Measurements from ENCODE around the gene TRAF5. TPM values are rescaled to one million over a fixed set of nuclear protein-coding genes. Genes with fewer than 3 reads are reported as not detected.

TRAF5 gene
- total RNA-seq, 4 donors from 2014 or later, result 20.5 to 44.2 (median 27.9) TPM

- 67 to 69% methylated on average over 2 of the region's 2 CpGs for WGBS, 2 donors (ENCODE audit: low coverage in 1 of 2)
- H3K4me3 ChIP-seq, result no peak overlapping the region
- H3K27ac ChIP-seq, result no peak overlapping the region
- TF ChIP-seq EP300 (IDR thresholded peaks at IDR 0.05), result no peak
- no peak for TF ChIP-seq POLR2A (IDR thresholded peaks at IDR 0.05)
- TF ChIP-seq CTCF (IDR thresholded peaks at IDR 0.05), result no peak
- TF ChIP-seq POLR2AphosphoS5 (IDR thresholded peaks at IDR 0.05), result no peak
- no peaks in the 10 kb centered on the region for H3K36me3 ChIP-seq
- no peaks in the 10 kb centered on the region for H3K9me3 ChIP-seq
- no peaks in the 10 kb centered on the region for H3K27me3 ChIP-seq
- no peak for ATAC-seq
- H3K4me1 ChIP-seq, result peaks cover 0 to 7% (median 0%) of the 10 kb centered on the region in 3 donors
These were observed 94.3 kb downstream of the TRAF5 start for GRCh38 chr1:211420845-211421454.

DNA sequence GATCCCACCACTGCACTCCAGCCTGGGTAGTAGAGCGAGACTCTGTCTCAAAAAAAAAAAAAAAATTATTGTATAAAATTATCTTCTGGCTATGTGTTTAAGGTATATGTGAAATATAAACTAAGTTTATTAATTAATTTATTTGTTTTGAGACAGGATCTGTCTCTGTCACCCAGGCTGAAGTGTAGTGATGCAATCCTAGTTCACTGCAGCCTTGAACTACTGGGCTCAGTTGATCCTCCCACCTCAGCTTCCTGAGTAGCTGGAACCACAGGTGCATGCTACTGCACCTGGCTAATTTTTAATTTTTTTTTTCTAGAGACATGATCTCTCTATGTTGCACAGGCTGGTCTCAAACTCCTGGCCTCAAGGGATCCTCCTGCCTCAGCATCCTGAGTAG lies 97.4 kb downstream of the TRAF5 start:
- Histone ChIP-seq H3K27me3 (no peaks in the 10 kb centered on the region), H3K9me3 (no peaks in the 10 kb centered on the region), H3K27ac (no peak overlapping the region), H3K4me3 (no peak overlapping the region), H3K4me1 (no peaks in the 10 kb centered on the region), H3K36me3 (no peaks in the 10 kb centered on the region)
- TF ChIP-seq POLR2AphosphoS5 (IDR thresholded peaks at IDR 0.05), result no peak
- TF ChIP-seq POLR2A (IDR thresholded peaks at IDR 0.05), result no peak
- no peak for TF ChIP-seq EP300 (IDR thresholded peaks at IDR 0.05)
- no peak for TF ChIP-seq CTCF (IDR thresholded peaks at IDR 0.05)
- WGBS, 2 donors (ENCODE audit: low coverage in 1 of 2), result 100% methylated on average over 1 of the region's 1 CpG
- no peak for ATAC-seq

Other genes with a start within 250 kb of the TRAF5 start
- gene KCNH1, start 192.7 kb upstream of the TRAF5 start, total RNA-seq, result 1 to 10 TPM in 2 of 4 donors, under 1 TPM in 2; 0.15 to 2.3 (median 1.2) TPM
- 10 to 100 TPM; 25.5 to 63.8 (median 36.8) TPM for gene RCOR3, start 67.5 kb upstream of the TRAF5 start, total RNA-seq
- gene RD3, start 165.3 kb downstream of the TRAF5 start, total RNA-seq, result under 1 TPM; 0.31 to 0.69 (median 0.53) TPM